HL-60/S4 treated with phorbol 12-myristate 13-acetate at 8.2 ng/mL for 4 days and 3 days (cell line): ENCODE data around the gene CCDC198.

ENCODE experiments used
- in situ Hi-C: fragments of 300-500 bp; cut with MboI; formaldehyde crosslinking; loops from 2 replicates; pipeline ENCODE4 v1.15.0; 2022; ENCODE audit warnings: low sequenced_read_pairs

Gene CCDC198

DNA sequence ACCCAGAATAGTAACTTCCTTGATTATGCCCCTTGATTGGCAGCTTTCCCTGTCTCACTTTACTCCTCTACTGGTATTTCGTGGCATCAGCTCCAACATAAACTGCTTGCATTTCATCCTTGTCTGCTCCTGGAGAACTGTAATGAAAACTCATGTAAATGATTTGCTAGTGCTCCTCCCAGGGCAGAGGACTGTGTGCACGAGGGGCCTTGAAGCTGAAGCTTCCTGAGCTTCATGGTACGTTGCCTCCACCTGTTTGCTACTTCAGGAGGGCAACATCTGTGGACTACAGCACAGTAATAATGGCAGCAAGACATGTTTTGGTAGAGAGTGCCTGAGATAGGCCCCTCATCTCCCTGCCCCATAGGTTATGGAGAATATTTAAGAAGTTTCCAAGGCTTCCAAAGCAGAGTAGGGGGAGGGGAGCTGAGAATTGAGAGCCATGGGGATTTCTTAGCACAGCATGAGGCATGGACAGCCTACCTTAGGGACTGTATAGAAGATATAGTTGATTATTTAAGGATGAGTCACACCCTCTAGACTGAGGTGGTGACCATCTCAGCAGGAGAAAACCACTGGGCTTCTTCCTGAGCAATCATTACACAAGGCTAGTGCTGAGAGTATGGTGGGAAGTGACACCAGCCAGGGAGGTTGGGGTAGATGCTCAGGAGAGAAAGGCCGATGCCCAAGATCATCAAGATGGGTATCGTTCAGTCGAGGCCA is 29.5 kb downstream of the CCDC198 start:
- in situ Hi-C loops, result no loop called here

DNA sequence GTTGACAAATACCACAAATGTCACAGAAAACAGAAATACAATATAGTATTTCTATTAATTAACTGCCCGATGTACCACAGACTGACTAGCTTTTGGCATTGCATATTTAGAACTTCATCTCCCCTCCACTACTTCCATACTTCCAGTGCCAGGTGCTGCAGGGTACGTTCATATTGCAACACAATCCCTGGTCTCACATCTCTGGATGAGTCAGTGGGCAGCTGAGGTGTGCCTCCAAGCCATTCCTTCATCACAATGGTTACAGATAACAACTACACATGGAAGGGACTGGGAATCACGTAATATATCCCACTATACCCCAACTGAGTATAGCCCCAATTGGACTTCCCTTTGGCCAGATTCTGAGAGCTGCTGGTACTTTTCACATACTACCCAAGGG is 31.1 kb downstream of the CCDC198 start:
- in situ Hi-C loops, result no loop called here

DNA sequence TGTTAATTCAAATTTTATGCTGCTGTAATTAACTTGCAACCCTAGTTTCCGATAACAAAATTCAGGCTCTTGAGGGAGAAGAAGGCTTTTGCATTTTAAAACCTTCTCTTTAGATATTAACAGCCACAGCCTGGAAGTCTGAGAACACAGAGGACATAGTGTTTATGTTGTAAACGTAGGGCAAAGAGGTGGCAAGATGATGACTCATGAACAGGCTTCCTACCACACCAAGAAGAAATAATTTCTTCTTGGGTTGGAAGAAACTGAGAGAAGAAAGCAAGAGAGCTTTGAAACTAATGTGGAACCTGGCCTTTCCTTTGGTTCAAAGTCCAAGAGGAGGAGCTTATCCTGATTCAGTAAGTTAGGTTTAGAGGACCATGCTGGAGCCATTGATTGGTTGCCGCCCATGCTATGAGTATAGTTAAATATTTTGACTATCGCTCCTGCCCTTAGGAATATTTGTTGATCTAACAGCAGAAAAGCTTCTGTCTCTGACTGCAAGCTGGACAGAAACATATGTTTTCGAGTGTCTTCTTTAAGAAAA is 31.8 kb downstream of the CCDC198 start:
- in situ Hi-C loops, result no loop called here

DNA sequence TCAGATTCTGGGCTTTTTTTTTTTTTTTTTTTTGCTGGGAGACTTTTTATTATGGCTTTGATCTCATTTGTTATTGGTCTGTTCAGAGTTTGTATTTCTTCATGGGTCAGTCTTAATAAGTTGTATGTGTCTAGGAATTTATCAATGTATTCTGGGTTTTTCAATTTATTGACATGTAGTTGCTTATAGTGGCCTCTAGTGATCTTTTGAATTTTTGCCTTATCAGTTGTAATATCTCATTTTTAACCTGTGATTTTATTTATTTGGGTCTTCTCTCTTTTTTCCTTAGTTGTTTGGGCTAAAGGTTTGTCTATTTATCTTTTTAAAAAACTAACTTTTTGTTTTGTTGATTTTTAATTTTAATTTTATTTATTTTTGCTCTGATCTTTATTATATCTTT is 57.7 kb downstream of the CCDC198 start:
- in situ Hi-C loops, result no loop called here

DNA sequence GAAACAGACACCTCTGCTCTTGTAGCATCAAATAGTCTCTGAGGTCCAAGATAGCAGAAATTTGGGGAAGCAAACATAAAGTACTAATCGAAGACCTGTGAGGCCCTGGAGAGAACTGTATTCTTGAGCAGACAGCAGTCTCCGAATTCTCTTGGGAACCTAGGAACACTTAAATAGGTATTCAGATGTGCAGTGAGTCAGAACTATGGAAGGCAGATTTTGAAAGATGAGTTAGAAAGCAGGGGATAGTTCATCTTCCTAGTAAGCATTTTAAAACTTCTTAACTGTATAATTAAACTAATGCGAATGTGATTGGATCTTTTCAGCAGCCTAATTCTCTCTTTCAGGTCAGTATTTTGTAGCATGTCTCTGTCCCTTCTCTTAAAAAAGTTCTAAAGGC is 72.7 kb downstream of the CCDC198 start:
- in situ Hi-C loops, result no loop called here

DNA sequence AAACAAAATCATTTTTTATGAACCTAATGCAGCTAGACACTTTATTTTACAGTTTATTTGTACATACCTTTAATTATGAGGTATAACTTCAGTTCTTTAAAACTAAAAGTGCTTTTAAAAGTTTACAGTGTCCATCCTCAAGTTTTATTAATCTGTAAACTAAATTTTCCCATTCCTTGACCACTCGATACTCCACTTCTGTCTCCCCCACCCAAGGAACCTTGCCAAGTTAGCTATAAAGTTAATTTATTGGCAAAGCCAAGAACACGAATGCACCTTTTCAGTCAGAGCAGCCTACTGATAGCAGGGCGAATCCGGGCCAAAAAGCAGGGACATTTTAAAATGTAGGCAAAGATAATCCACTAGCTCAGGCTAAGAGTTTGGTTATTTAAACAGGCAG is 73.6 kb downstream of the CCDC198 start:
- in situ Hi-C loops, result no loop called here
